HG03439 (cell line): Measurements from ENCODE around the gene C11orf21.

Experiments
- ATAC-seq: cut with Tn5 transposase; IDR thresholded peaks from one replicate; pipeline ENCODE4 v1.9.1; 2021; ENCODE audit warnings: mild to moderate bottlenecking, moderate library complexity; ENCODE audit not compliant: unreplicated experiment

C11orf21 gene

GRCh38 chr11:2273311-2273710 is 28.4 kb downstream of the C11orf21 start:
- ATAC-seq, result no peak

- no peak for ATAC-seq
These were observed 28.8 kb downstream of the C11orf21 start for GRCh38 chr11:2272946-2273280.

- ATAC-seq, result no peak
These were observed 29.3 kb downstream of the C11orf21 start for GRCh38 chr11:2272228-2272945.

GRCh38 chr11:2271327-2272227 is 30.1 kb downstream of the C11orf21 start:
- ATAC-seq, result no peak

GRCh38 chr11:2271077-2271326 is 30.7 kb downstream of the C11orf21 start:
- no peak for ATAC-seq

- ATAC-seq, result no peak
These were observed 31.2 kb downstream of the C11orf21 start, which contains the start of gene ASCL2 for GRCh38 chr11:2270322-2271076. Gene ASCL2, minus strand, starts transcription at chr11:2270588. Its CDS starts 256 bp downstream, at chr11:2270332.

- ATAC-seq, result no peak
These were observed 32.0 kb downstream of the C11orf21 start for GRCh38 chr11:2269601-2270321.

- ATAC-seq, result no peak
These were observed 32.8 kb downstream of the C11orf21 start for GRCh38 chr11:2268729-2269600.

- no peak for ATAC-seq
These were observed 33.6 kb downstream of the C11orf21 start for GRCh38 chr11:2267851-2268728.

GRCh38 chr11:2267306-2267850 is 34.3 kb downstream of the C11orf21 start:
- no peak for ATAC-seq

GRCh38 chr11:2266586-2267305 is 35.0 kb downstream of the C11orf21 start:
- no peak for ATAC-seq

- ATAC-seq, result no peak
These were observed 35.7 kb downstream of the C11orf21 start for GRCh38 chr11:2265854-2266585.

GRCh38 chr11:2265396-2265795 is 36.3 kb downstream of the C11orf21 start:
- ATAC-seq, result no peak

GRCh38 chr11:2264366-2265053 is 37.2 kb downstream of the C11orf21 start:
- no peak for ATAC-seq

GRCh38 chr11:2263724-2264360 is 37.9 kb downstream of the C11orf21 start:
- ATAC-seq, result no peak

GRCh38 chr11:2263071-2263565 is 38.6 kb downstream of the C11orf21 start:
- ATAC-seq, result no peak
